ENCODE data around the gene WIPF3. TPM values are rescaled to one million over a fixed set of nuclear protein-coding genes. Genes with fewer than 3 reads are reported as not detected.

Gene WIPF3
- total RNA-seq, 3 donors from 2014 or later, result 0.16 to 3.2 (median 0.66) TPM

- H3K27ac ChIP-seq, result peak overlapping the region in 1 of 2 donors; percentile 60
- H3K4me1 ChIP-seq, result no peaks in the 10 kb centered on the region
- H3K4me3 ChIP-seq, result no peak overlapping the region
- TF ChIP-seq, protein P1, sequence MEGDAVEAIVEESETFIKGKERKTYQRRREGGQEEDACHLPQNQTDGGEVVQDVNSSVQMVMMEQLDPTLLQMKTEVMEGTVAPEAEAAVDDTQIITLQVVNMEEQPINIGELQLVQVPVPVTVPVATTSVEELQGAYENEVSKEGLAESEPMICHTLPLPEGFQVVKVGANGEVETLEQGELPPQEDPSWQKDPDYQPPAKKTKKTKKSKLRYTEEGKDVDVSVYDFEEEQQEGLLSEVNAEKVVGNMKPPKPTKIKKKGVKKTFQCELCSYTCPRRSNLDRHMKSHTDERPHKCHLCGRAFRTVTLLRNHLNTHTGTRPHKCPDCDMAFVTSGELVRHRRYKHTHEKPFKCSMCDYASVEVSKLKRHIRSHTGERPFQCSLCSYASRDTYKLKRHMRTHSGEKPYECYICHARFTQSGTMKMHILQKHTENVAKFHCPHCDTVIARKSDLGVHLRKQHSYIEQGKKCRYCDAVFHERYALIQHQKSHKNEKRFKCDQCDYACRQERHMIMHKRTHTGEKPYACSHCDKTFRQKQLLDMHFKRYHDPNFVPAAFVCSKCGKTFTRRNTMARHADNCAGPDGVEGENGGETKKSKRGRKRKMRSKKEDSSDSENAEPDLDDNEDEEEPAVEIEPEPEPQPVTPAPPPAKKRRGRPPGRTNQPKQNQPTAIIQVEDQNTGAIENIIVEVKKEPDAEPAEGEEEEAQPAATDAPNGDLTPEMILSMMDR (IDR thresholded peaks at IDR 0.05), result no peak
- TF ChIP-seq POLR2AphosphoS5 (IDR thresholded peaks at IDR 0.05), result peak in 1 of 3 donors; percentile 8
- no peak for DNase-seq (ENCODE audit: low spot score in 2 of 2)
- intact Hi-C loops (cut with DNase I; ENCODE audit: low total_unique reads), result no loop called here
- H3K27me3 ChIP-seq, result no peaks in the 10 kb centered on the region
- H3K36me3 ChIP-seq, result no peaks in the 10 kb centered on the region
- H3K9me3 ChIP-seq, result no peaks in the 10 kb centered on the region
Measured at GRCh38 chr7:29953726-29954347, 147.5 kb downstream of the WIPF3 start.

DNA sequence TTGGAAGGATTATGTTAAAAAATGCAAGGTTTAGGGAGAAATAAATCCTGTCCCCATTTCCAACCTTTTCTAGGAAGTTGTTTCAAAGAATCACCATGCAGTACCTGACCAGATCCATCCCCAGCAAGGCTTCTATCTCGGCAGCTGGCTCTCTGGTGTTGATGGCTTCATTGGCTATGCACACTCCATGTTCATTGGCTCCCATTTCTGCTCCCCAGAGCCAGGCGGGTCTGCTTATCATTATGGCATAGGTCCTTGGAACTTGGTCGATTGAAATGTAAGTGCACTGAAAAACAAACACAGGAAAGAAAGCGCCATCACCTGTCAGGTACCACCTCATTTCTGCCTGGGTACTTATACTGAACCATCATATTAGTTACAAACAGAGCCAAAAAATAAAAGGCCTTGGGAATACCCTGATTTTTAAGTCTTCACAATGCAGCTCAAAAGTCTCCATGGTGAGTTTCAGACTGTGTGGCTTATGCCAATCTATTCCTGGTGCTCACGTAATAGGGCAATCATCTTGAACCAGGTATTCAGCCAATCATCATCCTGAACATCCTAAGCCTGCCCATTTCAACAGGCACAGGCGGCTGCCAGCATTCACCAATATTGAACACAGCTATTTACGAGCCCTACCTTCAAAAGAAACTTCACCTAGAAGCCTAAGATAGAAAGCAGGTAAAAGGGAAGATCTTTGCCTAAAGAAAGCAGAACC lies 148.9 kb downstream of the WIPF3 start:
- Histone ChIP-seq H3K4me1 (no peaks in the 10 kb centered on the region), H3K36me3 (no peaks in the 10 kb centered on the region), H3K27me3 (no peaks in the 10 kb centered on the region), H3K27ac (no peak overlapping the region), H3K9me3 (no peaks in the 10 kb centered on the region), H3K4me3 (no peak overlapping the region)
- TF ChIP-seq POLR2A (IDR thresholded peaks at IDR 0.05) (no peak), POLR2AphosphoS5 (IDR thresholded peaks at IDR 0.05) (no peak)
- TF ChIP-seq, protein P1 (IDR thresholded peaks at IDR 0.05), result no peak
- DNase-seq (ENCODE audit: low spot score in 2 of 2), result no peak
- intact Hi-C loops (cut with DNase I; ENCODE audit: low total_unique reads), result no loop called here

DNA sequence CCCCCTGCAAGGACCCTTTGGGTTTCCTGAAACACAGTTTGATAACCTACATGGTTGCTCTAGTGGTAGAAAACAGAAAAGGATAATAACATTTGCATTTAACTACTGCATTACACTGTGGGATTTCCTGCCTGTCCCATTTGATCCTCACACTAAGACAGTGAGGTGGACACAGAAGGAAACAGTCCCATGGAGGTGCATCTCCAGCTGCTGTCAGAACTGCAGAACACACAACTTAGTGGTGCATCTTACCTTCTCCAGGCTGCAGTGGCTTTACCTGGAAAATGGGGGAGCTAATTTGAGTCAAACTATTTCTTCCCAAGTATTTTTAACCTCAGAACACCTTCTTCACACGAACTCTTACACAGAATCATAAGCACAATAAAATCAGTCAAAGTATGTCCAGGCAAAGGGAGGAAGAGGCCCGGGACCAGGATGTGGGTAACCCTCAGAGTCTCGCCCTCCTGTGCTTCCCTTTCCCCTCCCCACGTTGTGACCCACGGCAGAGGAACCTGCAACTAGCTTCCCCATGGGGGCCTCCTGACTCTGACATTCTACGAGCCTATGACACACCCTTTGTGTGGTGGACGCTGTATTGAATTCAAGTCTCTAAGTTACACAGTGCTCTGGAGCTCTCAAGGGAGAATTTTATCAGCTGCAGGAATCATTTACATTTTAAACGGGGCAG lies 149.6 kb downstream of the WIPF3 start:
- Histone ChIP-seq H3K4me1 (no peaks in the 10 kb centered on the region), H3K9me3 (no peaks in the 10 kb centered on the region), H3K27ac (no peak overlapping the region), H3K36me3 (no peaks in the 10 kb centered on the region), H3K27me3 (no peaks in the 10 kb centered on the region), H3K4me3 (no peak overlapping the region)
- intact Hi-C loops (cut with DNase I; ENCODE audit: low total_unique reads), result no loop called here
- TF ChIP-seq POLR2AphosphoS5 (IDR thresholded peaks at IDR 0.05) (no peak), POLR2A (IDR thresholded peaks at IDR 0.05) (no peak)
- TF ChIP-seq, protein P1 (IDR thresholded peaks at IDR 0.05), result no peak
- DNase-seq (ENCODE audit: low spot score in 2 of 2), result no peak

- H3K4me1 ChIP-seq, result no peaks in the 10 kb centered on the region
- no peaks in the 10 kb centered on the region for H3K36me3 ChIP-seq
- H3K9me3 ChIP-seq, result no peaks in the 10 kb centered on the region
- DNase-seq (ENCODE audit: low spot score in 2 of 2), result no peak
- no peak overlapping the region for H3K4me3 ChIP-seq
- no peaks in the 10 kb centered on the region for H3K27me3 ChIP-seq
- no peak overlapping the region for H3K27ac ChIP-seq
- TF ChIP-seq POLR2AphosphoS5 (IDR thresholded peaks at IDR 0.05), result no peak
- TF ChIP-seq POLR2A (IDR thresholded peaks at IDR 0.05), result no peak
- TF ChIP-seq, protein P1 (IDR thresholded peaks at IDR 0.05), result no peak
- intact Hi-C loops (cut with DNase I; ENCODE audit: low total_unique reads), result no loop called here
Measured at GRCh38 chr7:29956487-29956836, 150.2 kb downstream of the WIPF3 start.
